Renal cortex interstitium (tissue), 11 donors: Measurements from ENCODE around the gene TMCC1. TPM values are rescaled to one million over a fixed set of nuclear protein-coding genes. Genes with fewer than 3 reads are reported as not detected.
"Not testable (repeated sequence)": the region's sequence is repeated elsewhere in the genome, so short reads cannot be mapped to it uniquely, and the experiment has no call there.

ENCODE experiments used
- DNase-seq, 11 donors: peaks; one replicate each; pipeline ENCODE4 v3.0.0-alpha.2; 2013; ENCODE audit warnings: low read depth in 9 of 11, low spot score in 4 of 11; ENCODE audit errors: extremely low read depth in 1 of 11
- polyA plus RNA-seq, 3 donors: library from polyadenylated mRNA; unstranded; fragments of 120-200 nt; gene quantifications; one replicate each; pipeline ENCODE4 v1.2.1, GENCODE V29; 2013; ENCODE audit not compliant: insufficient read length in 3 of 3

TMCC1 gene
- polyA plus RNA-seq, 3 donors = 22.0 to 25.3 (median 25.3) TPM

GRCh38 chr3:129702934-129703712, 190.4 kb downstream of the TMCC1 start:
- DNase-seq = no peak

- no peak for DNase-seq
Observed at GRCh38 chr3:129701161-129701560, 192.3 kb downstream of the TMCC1 start.

DNA sequence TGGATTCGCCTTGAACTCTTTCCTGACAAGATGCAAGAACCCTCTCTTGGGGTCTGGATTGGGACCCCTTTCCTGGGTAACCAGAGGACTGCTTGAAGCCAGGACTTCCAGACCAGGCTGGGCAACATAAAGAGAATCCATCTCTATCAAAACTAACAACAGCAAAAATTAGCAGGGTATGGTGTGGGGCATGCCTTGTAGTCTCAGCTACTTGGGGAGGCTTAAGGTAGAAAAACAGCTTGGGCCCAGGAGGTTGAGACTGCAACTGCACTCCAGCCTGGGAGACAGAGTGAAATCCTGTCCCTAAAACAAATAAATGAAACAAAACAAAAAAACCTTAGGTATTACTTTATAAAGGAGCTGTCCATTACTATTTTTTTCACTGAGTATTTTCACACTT, 193.9 kb downstream of the TMCC1 start:
- no peak for DNase-seq

DNA sequence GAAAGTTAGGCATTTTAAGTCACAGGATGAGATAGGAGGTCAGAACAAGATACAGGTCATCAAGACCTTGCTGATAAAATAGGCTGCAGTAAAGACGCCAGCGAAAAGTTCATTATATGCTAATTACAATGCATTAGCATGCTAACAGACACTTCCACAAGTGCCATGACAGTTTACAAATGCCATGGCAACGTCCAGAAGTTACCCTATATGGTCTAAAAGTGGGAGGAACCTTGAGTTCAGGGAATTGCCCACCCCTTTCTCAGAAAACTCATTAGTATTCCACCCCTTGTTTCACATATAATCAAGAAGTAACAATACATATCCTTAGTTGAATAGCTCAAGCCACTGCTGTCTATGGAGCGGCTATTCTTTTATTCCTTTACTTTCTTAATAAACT, 194.3 kb downstream of the TMCC1 start:
- DNase-seq = no peak

- no peak for DNase-seq
Observed at GRCh38 chr3:129697229-129697969, 196.1 kb downstream of the TMCC1 start.

- DNase-seq = not testable (repeated sequence)
Observed at GRCh38 chr3:129696430-129696829, 197.1 kb downstream of the TMCC1 start.

DNA sequence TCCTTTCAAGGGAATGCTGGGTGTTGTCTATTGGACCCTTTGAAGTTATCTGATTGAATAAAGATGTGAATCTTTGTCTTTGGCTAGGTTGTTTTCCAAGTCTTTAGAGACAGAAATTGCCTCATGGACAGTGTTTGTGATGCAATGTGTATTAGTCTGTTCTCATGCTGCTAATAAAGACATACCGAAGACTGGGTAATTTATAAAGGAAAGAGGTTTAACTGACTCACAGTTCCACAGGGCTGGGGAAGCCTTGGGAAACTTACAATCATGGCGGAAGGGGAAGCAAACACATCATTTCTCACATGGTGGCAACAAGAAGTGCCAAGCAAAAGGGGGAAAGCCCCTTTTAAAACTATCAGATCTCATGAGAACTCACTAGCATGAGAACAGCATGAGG, 198.3 kb downstream of the TMCC1 start:
- DNase-seq = no peak

DNA sequence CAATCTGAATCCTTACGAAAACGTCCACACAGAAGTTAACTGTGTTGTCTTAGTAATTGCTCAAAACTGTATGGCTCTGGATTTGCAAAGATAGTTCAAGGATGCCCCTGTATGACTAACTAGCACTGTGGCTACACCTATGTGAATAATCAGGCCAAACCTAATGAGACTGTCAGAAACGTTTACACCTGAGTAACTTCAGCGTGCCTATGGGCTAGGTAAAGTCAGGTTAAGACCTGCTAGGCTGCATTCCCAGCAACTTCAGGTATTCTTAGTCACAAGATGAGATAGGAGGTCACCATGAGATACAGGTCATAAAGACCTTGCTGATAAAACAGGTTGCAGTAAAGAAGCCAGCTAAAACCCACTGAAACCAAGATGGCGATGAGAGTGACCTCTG, 199.3 kb downstream of the TMCC1 start:
- no peak for DNase-seq

GRCh38 chr3:129692743-129693142, 200.8 kb downstream of the TMCC1 start:
- no peak for DNase-seq

DNA sequence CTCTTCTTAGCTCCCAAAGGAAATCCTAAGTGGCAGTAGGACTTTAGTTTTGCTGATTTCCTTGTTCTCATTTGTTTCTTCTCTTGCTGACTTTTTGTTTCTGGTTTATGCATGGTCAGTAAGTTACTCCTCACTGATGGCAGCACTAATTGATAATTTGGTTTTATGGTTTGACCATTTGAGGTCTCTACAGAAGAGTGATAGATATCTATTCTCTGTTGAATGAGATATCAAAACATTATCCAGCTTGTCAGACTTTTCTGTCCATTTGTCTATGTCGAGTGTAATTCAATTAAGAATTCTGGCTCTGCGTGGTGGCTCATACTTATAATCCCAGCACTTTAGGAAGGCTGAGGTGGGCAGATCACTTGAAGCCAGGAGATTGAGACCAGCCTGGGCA, 202.5 kb downstream of the TMCC1 start:
- DNase-seq = no peak

- DNase-seq = peak in 7 of 11 donors; percentile 23 to 66 (median 46)
Observed at GRCh38 chr3:129690406-129690805, 203.1 kb downstream of the TMCC1 start.

DNA sequence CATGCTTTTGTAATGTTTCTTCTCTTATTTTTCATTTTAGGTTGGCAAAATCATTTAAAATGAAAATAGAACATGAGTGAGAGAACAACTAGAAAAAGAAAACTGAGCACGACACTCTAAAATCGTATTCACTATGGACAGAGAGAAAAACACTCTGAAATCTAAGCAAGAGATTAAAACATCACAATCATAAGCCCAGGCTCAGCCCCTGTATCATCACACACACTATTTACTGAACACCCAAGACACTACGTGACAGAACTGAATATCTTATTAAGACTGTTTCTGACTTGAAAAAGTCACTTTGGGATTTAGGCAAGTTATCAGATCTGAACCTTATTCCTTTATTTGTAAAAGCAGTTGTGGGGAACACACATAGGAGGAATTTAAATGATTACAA, 204.5 kb downstream of the TMCC1 start:
- DNase-seq = no peak

- DNase-seq = peak in 6 of 11 donors; percentile 8 to 31 (median 26)
Observed at GRCh38 chr3:129688271-129688895, 205.1 kb downstream of the TMCC1 start.

DNA sequence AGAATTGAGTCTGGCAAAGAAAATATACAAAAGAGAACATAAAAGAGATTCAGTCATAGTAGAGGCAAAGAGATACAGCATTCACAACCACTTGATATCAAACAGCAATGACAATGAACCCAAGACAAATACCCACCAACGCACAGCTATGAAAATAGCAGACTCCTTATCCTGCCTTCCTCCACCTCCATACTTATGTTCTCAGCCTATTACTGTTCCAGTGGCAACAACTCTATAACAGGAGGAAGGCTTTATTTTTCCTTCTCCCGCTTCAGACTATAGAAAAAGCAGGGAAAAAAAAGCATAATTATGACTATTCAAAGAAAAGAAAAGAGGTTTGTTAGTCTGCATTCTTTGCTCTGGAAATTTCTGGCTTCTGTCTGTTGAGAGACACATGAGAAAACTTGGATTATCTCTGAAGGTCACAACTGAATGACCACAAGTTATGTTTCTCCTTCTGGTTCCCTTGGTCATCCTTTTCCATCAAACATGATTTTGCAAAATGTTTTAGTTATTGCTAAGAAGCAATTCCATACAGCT, 205.9 kb downstream of the TMCC1 start:
- DNase-seq = no peak

DNA sequence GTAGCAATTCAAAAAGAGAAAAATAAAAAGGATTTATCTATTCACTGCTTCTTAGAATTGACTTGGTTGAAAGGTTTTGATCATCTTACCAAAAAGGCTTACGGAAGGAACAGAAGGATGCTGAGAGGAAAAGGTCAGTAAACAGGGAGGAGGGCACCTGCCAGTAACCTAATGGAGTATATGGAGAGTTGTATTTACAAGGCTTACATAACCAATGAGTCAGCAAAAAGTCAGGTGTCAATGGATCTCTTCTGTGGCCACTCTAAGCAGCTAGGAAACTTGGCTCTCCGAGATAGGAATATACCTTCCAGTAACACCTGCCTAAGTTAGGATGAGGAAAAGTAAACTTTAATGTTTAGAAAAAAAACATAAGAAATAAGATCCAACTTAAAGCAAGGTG, 206.6 kb downstream of the TMCC1 start:
- DNase-seq = no peak

DNA sequence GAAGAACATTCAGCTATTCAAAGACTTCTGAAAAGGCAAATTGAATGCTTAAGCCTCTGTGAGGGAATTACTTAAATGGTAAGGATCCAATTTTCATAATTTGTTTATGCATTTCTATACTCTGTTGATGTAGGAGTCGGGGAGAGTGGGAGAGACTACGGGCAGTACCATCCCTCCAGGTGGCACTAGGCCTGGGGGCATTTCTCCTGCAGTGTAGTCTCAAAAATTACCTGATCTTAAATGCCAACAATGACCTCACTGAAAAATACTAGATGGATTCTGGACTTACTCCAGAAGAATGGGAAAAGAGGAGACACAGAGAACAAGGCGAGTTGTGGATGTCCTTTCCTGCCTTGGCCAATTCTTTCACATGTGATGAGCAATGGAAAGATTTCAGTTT, 209.2 kb downstream of the TMCC1 start:
- DNase-seq = no peak

DNA sequence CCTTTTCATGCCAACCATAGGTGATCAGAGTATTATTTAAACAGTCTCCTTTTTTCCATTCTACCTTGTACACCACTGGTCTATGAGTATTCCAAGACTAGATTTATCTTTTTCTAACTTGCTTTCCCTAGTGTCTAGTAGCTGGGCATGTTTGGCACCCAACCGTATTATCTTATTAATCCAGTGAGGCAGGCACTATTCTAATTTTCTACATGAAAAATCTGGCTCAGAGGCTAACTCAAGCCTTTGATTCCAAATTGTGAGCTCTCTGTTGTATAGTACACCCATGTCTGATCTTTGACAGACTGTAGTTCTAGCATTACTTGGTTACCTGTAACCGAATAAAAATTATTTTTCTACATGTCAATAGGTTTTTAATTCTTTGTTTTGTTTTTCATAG, 210.3 kb downstream of the TMCC1 start:
- no peak for DNase-seq

DNA sequence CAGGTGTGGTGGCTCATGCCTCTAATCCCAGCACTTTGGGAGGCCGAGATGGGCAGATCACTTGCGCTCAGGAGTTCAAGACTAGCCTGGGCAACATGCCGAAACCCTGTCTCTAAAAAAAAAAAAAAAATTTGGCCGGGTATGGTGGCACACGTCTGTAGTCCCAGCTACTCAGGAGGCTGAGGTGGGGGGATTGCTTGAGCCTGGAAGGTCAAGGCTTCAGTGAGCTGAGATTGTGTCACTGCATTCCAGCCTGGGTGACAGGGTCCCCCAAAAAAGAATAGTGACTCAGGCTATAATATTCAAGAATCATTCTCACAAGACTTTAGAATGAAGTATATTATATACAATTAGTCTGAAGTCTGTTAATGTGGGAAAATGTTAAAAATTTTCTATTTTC, 216.5 kb downstream of the TMCC1 start:
- DNase-seq = no peak

GRCh38 chr3:129674798-129675123, 218.8 kb downstream of the TMCC1 start:
- not testable (repeated sequence) for DNase-seq
